ENCODE results near the gene PCDHA11.
A peak's percentile ranks its signal among the peaks of the same experiment; 100 is the strongest.
"Not testable (repeated sequence)": the region's sequence is repeated elsewhere in the genome, so short reads cannot be mapped to it uniquely, and the experiment has no call there.

The PCDHA11 gene

GRCh38 chr5:140828362-140828737, 40.4 kb upstream of the PCDHA11 start:
- no peak overlapping the region for H3K4me3 ChIP-seq (replicated peaks; ENCODE audit: low read depth, low read length)
- no peak for DNase-seq (ENCODE audit: extremely low read depth, low read depth)
- no peak for TF ChIP-seq CTCF (IDR thresholded peaks at IDR 0.05; ENCODE audit: low read depth, low read length, missing control alignments)

- not testable (repeated sequence) for H3K4me3 ChIP-seq (replicated peaks; ENCODE audit: low read depth, low read length); DNase-seq (ENCODE audit: extremely low read depth, low read depth)
Observed at GRCh38 chr5:140829511-140830501, 39.0 kb upstream of the PCDHA11 start.

- TF ChIP-seq CTCF (IDR thresholded peaks at IDR 0.05; ENCODE audit: low read depth, low read length, missing control alignments) = no peak
- no peak for DNase-seq (ENCODE audit: extremely low read depth, low read depth)
- no peak within 1 kb of the TSS for H3K4me3 ChIP-seq (replicated peaks; ENCODE audit: low read depth, low read length)
Observed at GRCh38 chr5:140833993-140834392, 34.8 kb upstream of the PCDHA11 start, which contains the start of gene PCDHA7. Gene PCDHA7 (plus strand): TSS chr5:140834269. CDS start chr5:140834384, 115 bp downstream.

GRCh38 chr5:140834439-140835008, 34.2 kb upstream of the PCDHA11 start:
- not testable (repeated sequence) for H3K4me3 ChIP-seq (replicated peaks; ENCODE audit: low read depth, low read length)

GRCh38 chr5:140835622-140836510, 32.9 kb upstream of the PCDHA11 start:
- DNase-seq (ENCODE audit: extremely low read depth, low read depth) = no peak
- no peak for TF ChIP-seq CTCF (IDR thresholded peaks at IDR 0.05; ENCODE audit: low read depth, low read length, missing control alignments)
- H3K4me3 ChIP-seq (replicated peaks; ENCODE audit: low read depth, low read length) = no peak overlapping the region

More at GRCh38 chr5:140834439-140835008, 34.2 kb upstream of the PCDHA11 start:
- DNase-seq (ENCODE audit: extremely low read depth, low read depth) = not testable (repeated sequence)

- peak; percentile 60 for TF ChIP-seq CTCF (IDR thresholded peaks at IDR 0.05; ENCODE audit: low read depth, low read length, missing control alignments)
- no peak within 1 kb of the TSS for H3K4me3 ChIP-seq (replicated peaks; ENCODE audit: low read depth, low read length)
- DNase-seq (ENCODE audit: extremely low read depth, low read depth) = no peak
Observed at GRCh38 chr5:140840978-140841962, 27.5 kb upstream of the PCDHA11 start, which contains the start of gene PCDHA8. Gene PCDHA8 (plus strand): TSS chr5:140841187. CDS start chr5:140841322, 135 bp downstream.

Data from HFF-Myc (cell line).